ENCODE data around the gene GCLC.
A peak's percentile ranks its signal among the peaks of the same experiment; 100 is the strongest.
"Not testable (repeated sequence)": the region's sequence is repeated elsewhere in the genome, so short reads cannot be mapped to it uniquely, and the experiment has no call there.

GCLC gene

DNA sequence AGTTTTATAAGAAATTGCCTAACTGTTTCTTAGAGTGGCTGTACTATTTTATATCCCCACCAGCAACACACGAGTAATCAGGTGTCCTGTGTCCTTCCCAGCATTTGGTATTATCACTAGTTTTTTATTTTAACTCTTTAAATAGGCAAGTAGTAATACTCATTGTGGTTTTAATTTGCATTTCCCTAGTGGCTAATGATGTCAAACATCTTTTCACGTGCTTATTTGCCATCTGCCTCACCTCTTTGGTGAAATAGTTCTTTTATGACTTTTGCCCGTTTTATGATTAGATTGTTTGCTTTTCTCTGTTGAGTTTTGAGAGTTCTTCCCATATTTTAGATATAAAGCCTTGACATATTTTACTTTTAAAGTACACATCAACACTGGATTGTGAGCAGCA is 57.8 kb downstream of the GCLC start:
- FAIRE-seq = no peak

GRCh38 chr6:53486679-53487078 is 58.2 kb downstream of the GCLC start:
- FAIRE-seq = no peak

- peak; percentile 95 for FAIRE-seq
These were observed 60.2 kb downstream of the GCLC start for GRCh38 chr6:53484476-53485280.

DNA sequence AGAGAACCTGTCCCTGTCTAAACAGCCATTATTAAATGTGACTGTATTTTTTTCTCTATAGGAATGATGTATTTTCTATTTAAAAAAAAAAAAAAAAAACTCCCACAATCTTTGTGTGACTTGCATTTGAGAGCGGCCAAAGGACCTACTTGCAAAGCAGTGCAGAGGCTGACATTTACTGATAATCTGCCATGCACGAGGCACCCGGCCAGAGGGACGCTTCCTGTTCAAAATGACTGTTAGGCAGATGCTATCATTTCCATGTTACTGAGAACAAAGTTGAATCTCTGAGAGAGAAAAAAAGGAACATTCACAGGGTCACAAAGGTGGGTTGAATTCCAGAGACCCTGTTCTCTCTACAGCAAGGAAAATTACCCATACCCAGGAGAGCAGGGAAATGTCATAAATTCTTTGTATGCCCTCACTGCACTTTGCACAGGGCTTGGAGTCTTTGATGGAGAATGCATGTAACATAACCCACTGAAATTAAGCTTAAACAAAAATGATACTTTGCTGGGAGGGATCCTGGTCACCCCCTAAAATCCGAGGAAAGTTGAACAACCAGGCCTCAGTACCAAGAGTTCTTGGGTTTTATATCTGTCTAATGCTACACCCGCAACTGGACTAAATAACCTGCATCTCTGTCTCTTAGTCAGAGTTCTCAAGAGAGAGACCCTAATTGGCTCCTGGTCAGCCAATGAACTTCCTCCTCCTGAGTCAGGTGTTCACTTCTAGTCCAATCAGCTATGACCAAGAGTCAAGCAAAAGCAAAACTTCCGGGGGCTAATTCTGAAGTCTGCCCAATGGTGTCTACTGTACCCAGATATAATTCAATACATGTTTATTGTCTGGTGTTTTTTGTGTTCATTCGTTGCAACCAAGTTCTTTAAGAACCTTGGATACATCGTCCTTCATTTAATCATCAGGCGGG is 61.2 kb downstream of the GCLC start:
- FAIRE-seq = no peak

GRCh38 chr6:53481323-53481722 is 63.6 kb downstream of the GCLC start:
- no peak for FAIRE-seq

DNA sequence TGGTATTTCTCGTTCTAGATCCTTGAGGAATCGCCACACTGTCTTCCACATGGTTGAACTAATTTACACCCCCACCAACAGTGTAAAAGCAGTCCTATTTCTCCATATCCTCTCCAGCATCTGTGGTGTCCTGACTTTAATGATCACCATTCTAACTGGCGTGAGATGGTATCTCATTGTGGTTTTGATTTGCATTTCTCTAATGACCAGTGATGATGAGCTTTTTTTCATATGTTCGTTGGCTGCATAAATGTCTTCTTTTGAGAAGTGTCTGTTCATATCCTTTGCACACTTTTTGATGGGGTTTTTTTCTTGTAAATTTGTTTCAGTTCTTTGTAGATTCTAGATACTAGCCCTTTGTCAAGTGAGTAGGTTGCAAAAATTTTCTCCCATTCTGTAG is 64.1 kb downstream of the GCLC start:
- FAIRE-seq = not testable (repeated sequence)

- FAIRE-seq = no peak
These were observed 65.0 kb downstream of the GCLC start for GRCh38 chr6:53479871-53480270.

DNA sequence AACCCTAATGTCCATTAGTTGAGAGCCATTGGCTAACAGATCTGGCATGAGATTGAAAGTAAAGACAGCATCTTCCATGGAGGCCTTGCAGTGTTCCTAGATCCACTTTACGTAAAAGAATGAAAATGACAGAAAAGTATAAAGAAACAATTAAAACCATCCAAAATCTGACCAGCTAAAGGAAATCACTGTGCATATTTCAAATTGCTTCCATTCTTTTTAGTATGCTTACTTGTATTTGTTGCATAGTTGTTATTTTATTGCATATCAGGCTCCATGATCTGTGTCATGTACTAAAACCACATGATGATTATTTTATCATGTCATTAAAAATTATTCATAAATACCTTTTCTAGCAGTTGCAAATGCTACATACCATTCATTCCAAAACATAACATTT is 67.9 kb downstream of the GCLC start:
- no peak for FAIRE-seq

DNA sequence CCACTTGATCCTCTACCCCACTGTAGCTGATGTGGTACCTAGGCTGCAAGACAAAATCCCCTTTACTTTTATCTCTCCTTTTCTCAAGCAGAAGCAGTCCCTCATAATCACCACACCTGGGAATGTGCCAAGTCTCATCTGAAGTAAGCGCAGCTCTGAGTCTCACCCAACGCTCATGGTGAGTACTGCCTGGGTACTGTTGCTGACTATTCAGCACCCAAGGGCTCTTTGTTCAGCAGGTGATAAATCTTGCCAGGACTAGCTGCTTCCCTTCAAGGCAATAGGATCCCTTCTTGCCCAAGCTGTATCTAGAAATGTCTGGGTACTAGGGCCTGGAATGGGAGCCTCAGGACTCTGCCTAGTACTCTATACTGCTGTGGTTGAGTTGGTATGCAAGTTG is 70.9 kb downstream of the GCLC start:
- FAIRE-seq = no peak

DNA sequence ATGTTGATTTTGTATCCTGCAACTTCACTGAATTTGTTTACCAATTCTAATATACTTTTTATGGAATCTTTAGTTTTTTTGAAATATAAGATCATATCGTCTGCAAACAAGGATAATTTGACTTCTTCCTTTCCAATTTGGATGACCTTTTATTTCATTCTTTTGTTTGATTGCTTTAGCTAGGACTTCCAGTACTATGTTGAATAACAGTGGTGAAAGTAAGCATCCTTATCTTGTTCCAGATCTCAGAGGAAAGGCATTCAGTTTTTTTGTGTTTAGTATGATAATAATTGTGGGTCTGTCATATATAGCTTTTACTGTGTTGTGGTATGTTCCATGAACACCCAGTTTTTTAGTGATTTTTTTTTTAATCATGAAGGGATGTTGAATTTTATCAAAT is 75.7 kb downstream of the GCLC start:
- no peak for FAIRE-seq

- FAIRE-seq = no peak
These were observed 78.6 kb downstream of the GCLC start for GRCh38 chr6:53466257-53466656.

GRCh38 chr6:53465732-53466131 is 79.2 kb downstream of the GCLC start:
- no peak for FAIRE-seq

- FAIRE-seq = no peak
These were observed 79.9 kb downstream of the GCLC start for GRCh38 chr6:53464927-53465460.

- no peak for FAIRE-seq
These were observed 80.4 kb downstream of the GCLC start for GRCh38 chr6:53464483-53464882.

DNA sequence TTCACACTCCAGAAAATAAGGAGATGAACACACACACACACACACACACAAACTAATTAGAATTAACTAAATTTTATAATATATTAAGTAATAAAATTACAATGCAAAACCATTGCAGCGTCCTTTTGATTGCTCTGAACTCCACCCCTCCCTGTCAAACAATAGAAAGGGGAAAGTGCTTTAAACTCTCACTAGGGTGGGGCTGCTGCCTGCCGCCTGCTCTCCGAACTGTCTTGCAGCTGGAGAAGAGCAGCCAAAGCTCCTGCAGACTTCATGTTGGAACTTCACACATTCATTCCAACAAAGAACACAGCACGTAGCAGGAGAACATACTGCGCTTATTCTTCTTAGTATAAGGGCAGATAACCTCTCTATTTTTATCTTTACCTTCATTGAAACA is 83.2 kb downstream of the GCLC start:
- FAIRE-seq = no peak

- FAIRE-seq = no peak
These were observed 83.8 kb downstream of the GCLC start for GRCh38 chr6:53461041-53461656.

- FAIRE-seq = no peak
These were observed 86.6 kb downstream of the GCLC start for GRCh38 chr6:53458105-53458866.

- no peak for FAIRE-seq
These were observed 88.1 kb downstream of the GCLC start for GRCh38 chr6:53456809-53457208.

DNA sequence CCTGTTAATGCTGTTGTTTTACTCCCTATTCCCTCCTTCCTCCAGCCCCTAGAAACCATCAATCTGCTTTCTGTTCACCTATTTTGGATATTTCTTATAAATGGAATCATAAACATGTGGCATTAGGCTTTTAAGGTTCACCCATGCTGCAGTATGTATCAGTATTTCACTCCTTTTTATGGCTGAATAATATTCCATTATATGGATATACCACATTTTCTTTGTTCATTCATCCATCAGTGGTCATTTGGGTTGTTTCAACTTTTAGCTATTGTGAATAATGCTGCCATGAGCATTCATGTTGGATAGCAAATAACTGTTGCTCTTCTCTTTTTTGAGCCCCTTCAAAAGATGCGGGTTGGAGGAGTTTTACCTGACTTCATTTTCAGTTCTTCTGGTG is 89.2 kb downstream of the GCLC start:
- no peak for FAIRE-seq

DNA sequence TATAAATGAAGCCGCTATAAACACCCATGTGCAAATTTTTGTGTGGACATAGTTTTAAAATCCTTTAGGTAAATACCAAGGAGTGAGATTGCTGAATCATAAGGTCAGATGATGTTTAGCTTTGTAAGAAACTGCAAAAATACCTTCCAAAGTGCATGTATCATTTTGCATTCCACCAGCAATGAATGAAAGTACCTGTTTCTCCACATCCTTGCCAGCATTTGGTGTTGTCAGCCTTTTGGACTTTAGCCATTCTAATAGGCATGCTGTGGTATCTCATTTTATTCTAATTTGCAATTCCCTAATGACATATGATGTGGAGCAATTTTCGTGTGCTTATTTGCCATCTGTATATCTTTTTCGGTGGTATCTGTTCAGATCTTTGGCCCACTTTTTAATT is 93.7 kb downstream of the GCLC start:
- FAIRE-seq = no peak

GRCh38 chr6:53447865-53448264 is 97.0 kb downstream of the GCLC start:
- FAIRE-seq = no peak

Measured in A204.1 (cell line).